Islet of Langerhans (tissue), 1 donor: Measurements from ENCODE around the gene KLHL34.

Experiments
- FAIRE-seq: peaks from one replicate; lab custom pipeline; 2011; peaks lifted over from hg19 to GRCh38; lab: Jason Lieb, UNC

Gene KLHL34

GRCh38 chrX:21655901-21656586 lies 2.1 kb downstream of the KLHL34 start:
- no peak for FAIRE-seq

DNA sequence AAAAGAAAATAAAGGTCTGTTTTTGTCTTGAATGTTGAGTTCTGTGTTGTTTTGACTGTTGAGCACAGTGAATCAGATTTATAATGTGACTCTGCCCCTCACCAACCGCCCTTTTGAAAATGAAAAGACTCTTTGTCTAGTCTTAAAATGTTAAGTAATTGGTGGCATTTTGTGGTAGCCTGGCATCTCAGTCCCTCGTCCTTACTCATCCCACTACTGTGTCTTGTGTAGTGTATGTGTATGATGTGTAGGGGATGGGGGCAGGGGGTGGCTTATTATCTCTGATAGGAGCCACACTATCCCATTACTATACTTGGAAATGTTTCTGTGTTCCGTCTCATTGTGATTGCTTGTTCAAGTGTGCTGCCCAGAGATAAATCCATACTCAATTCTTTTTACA lies 12.2 kb downstream of the KLHL34 start:
- FAIRE-seq = no peak

- no peak for FAIRE-seq
Measured at GRCh38 chrX:21645431-21645830, 12.7 kb downstream of the KLHL34 start.

- no peak for FAIRE-seq
Measured at GRCh38 chrX:21639775-21640174, 18.4 kb downstream of the KLHL34 start.

DNA sequence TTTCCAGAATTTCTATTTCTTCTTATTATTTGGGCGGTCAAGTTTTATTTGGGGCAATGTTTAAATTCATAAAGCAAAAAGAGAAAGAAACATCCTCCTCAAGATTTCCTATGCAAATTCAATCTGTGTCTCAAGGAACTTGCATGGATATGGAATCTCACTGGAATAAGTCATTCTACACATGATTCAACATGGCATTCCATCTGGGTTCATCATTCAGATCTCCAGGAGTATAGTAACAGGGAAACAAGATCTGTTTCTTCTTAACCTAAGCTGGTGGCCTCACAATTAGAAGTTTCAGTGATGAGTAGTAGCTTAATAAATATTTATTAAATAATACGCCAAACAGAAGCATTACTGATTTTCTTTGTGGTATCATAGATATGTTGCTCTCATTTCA lies 19.8 kb downstream of the KLHL34 start:
- no peak for FAIRE-seq

DNA sequence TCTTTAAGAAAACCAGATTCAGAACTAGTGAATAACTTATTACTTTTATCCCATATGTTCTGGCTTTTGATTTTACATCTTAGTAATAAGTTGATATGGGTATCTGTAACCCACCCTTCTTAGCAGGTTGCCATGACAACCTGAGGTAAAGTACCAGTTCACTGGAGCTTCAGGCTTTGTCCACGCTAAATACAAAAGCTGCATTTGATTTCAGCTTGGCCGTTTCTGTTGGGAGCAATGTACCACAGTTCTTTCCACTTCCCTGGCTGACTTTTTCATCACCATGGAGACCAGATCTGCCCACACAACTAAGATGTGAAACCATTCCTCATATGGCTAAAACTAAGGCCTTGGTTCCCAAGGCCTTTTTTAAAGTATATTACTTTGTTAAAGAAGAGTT lies 26.1 kb downstream of the KLHL34 start:
- FAIRE-seq = no peak

DNA sequence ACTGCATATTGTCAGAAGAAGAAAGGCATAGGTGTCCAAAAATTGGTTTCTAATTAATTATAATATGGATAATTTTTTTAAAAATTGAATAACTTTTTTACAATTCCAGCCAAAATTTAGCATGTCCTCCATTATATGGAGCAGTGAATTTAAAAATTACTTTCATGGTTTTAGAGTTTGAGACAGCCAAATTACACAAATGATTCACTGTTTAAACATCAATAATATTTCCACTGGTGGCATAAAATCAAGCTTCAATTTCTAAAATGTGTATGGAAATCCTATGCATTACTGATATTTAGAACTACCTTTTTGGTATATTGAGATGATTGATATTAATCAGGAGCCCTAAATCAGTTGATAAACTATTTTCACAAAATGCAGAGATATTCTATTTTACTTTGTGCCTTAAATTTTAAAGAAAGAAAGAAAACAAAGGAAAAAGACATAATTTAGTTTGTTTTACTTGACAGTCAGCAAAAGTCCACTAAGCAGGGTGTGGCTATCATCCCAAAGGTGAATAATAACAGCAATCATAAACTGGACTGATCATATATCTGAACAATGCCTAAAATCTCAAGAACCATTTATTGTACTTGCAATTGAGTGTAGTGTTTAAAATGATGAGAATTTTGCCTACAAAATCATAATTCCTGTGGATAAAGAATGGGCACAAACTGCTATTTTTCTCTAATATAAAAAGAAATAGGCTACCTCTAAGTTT lies 34.2 kb downstream of the KLHL34 start:
- FAIRE-seq = peak; percentile 33

DNA sequence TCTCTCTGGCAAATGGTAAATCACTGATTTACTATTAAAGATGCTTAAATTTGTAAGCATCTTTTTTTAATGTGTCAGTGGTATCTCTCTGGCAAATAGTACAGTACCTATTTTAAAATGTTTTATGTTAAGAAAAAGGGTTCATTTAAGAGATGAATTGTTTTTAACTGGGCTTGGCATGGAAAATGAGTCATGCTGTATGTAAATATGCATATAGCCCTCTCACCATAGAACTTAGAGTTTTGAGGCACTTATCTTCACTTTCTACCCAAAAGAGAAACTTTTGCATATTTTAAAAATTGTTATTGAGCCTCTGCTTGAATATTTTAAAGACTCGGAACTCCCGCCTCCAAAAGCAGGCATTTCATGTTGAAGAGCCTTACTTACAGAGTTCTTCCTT lies 37.9 kb downstream of the KLHL34 start:
- no peak for FAIRE-seq

GRCh38 chrX:21616386-21616785 lies 41.7 kb downstream of the KLHL34 start:
- no peak for FAIRE-seq

DNA sequence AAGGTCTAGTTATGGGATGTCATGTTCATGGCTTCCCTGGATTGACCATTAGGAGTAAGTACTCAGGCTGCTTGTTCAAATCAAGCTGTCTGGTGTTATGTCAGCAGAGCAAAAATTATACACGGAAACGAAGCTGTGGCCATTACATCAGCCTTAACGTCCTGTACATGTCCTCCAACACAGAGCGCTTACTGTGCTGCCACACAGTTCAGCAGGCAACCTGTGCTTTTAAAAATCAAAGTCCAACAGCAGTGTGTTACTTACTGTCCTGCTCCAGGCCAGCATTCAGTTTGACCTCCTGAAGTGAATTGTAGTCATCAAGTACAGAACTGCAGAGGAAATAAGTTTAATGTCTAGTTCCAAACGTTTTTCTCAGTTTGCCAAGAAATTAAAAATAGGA lies 46.0 kb downstream of the KLHL34 start:
- FAIRE-seq = no peak

GRCh38 chrX:21610168-21610567 lies 48.0 kb downstream of the KLHL34 start:
- FAIRE-seq = no peak

GRCh38 chrX:21606002-21606401 lies 52.1 kb downstream of the KLHL34 start:
- FAIRE-seq = no peak
